ENCODE measurements around the gene BIRC3. TPM values are rescaled to one million over a fixed set of nuclear protein-coding genes. Genes with fewer than 3 reads are reported as not detected.

The BIRC3 gene
- total and polyA plus RNA-seq, 10 donors = 35.0 to 164 (median 93.7) TPM

GRCh38 chr11:102345904-102346303, 28.6 kb downstream of the BIRC3 start:
- Histone ChIP-seq H3K27ac (peak overlapping the region; percentile 96 to 100 (median 98)), H3K27me3 (replicated peaks in 1 of 7) (no peaks in the 10 kb centered on the region), H3K9me3 (no peaks in the 10 kb centered on the region), H3K4me3 (peak overlapping the region in 6 of 8 donors; percentile 65 to 75 (median 67)), H3K36me3 (peaks cover 0 to 16% (median 4%) of the 10 kb centered on the region in 6 donors), H3K4me1 (peaks cover 17 to 73% (median 40%) of the 10 kb centered on the region in 6 donors)
- intact Hi-C loops (cut with DNase I; ENCODE audit: low total_unique reads) = no loop called here
- DNase-seq = no peak
- TF ChIP-seq CTCF (IDR thresholded peaks at IDR 0.05 in 8 of 11, conservative IDR thresholded peaks at IDR 0.05 in 3 of 11) (no peak), POLR2AphosphoS5 (IDR thresholded peaks at IDR 0.05) (no peak)
- WGBS, 5 donors = 10 to 35% (median 28%) methylated on average over 8 of the region's 8 CpGs

GRCh38 chr11:102346456-102346747, 29.1 kb downstream of the BIRC3 start:
- WGBS, 5 donors = 0 to 1% (median 0%) methylated on average over 5 of the region's 5 CpGs
- TF ChIP-seq POLR2A (IDR thresholded peaks at IDR 0.05) (no peak), POLR2AphosphoS5 (IDR thresholded peaks at IDR 0.05) (no peak), CTCF (IDR thresholded peaks at IDR 0.05 in 8 of 11, conservative IDR thresholded peaks at IDR 0.05 in 3 of 11) (no peak)
- Histone ChIP-seq H3K36me3 (peaks cover 0 to 21% (median 7%) of the 10 kb centered on the region in 6 donors), H3K4me3 (peak overlapping the region; percentile 65 to 75 (median 70)), H3K4me1 (peaks cover 17 to 74% (median 39%) of the 10 kb centered on the region in 6 donors), H3K9me3 (no peaks in the 10 kb centered on the region), H3K27me3 (replicated peaks in 1 of 7) (no peaks in the 10 kb centered on the region), H3K27ac (peak overlapping the region; percentile 96 to 100 (median 98))
- intact Hi-C loops (cut with DNase I; ENCODE audit: low total_unique reads) = no loop called here
- no peak for DNase-seq

GRCh38 chr11:102346748-102347461, 29.6 kb downstream of the BIRC3 start, which contains the start of gene BIRC2:
TSS of gene BIRC2 (plus strand) at chr11:102347214. CDS start at chr11:102349855, 2,641 bp downstream.
- H3K4me3 ChIP-seq = peak within 1 kb of the TSS; percentile 65 to 75 (median 70)
- H3K36me3 ChIP-seq = peaks cover 0 to 26% (median 8%) of the 10 kb centered on the region in 6 donors
- 0 to 1% (median 0%) methylated on average over 17 to 77 of the region's 77 CpGs for WGBS, 5 donors
- H3K4me1 ChIP-seq = peaks cover 17 to 69% (median 37%) of the 10 kb centered on the region in 6 donors
- H3K27ac ChIP-seq = peak within 1 kb of the TSS; percentile 96 to 100 (median 98)
- no peaks in the 10 kb centered on the region for H3K27me3 ChIP-seq (replicated peaks in 1 of 7)
- peak in 2 of 3 donors; percentile 51 to 76 for TF ChIP-seq POLR2A (IDR thresholded peaks at IDR 0.05)
- peak in 10 of 11 experiments; percentile 77 to 96 (median 88) for TF ChIP-seq CTCF (IDR thresholded peaks at IDR 0.05 in 8 of 11, conservative IDR thresholded peaks at IDR 0.05 in 3 of 11)
- TF ChIP-seq POLR2AphosphoS5 (IDR thresholded peaks at IDR 0.05) = peak; percentile 94 to 98 (median 96)
- no peaks in the 10 kb centered on the region for H3K9me3 ChIP-seq
- peak; percentile 99 for DNase-seq
- intact Hi-C loops (cut with DNase I; ENCODE audit: low total_unique reads) = no loop called here

Data from spleen (tissue), 11 donors.